IMR-90 (cell line): Measurements from ENCODE around the gene HENMT1.

Experiments
- BHLHE40 ChIP-seq: fragments of 150-350 bp; IDR thresholded peaks from 2 replicates; pipeline ENCODE4 v1.6.1; 2016; ENCODE audit warnings: mild to moderate bottlenecking, low read depth, low read length
- CHD1 ChIP-seq: IDR thresholded peaks from 2 replicates; pipeline ENCODE4 v1.6.1; 2012; ENCODE audit warnings: low read depth, low read length, improper control_type of control experiment
- FOS ChIP-seq: fragments of 150-350 bp; IDR thresholded peaks from 2 replicates; pipeline ENCODE4 v1.6.1; 2016; ENCODE audit warnings: low read depth, low read length
- MAFK ChIP-seq: IDR thresholded peaks from 2 replicates; pipeline ENCODE4 v1.6.1; 2012; ENCODE audit warnings: low read depth, low read length, improper control_type of control experiment
- MXI1 ChIP-seq: IDR thresholded peaks from 2 replicates; pipeline ENCODE4 v1.6.1; 2012; ENCODE audit warnings: low read depth, mild to moderate bottlenecking, low read length, moderate library complexity, borderline replicate concordance
- NFE2L2 ChIP-seq: fragments of 150-350 bp; IDR thresholded peaks from 2 replicates; pipeline ENCODE4 v1.6.1; 2016; ENCODE audit warnings: low read depth, mild to moderate bottlenecking, low read length
- POLR2A ChIP-seq: IDR thresholded peaks from 2 replicates; pipeline ENCODE4 v1.6.1; 2012; ENCODE audit warnings: mild to moderate bottlenecking, low read depth, low read length
- RAD21 ChIP-seq: IDR thresholded peaks from 2 replicates; pipeline ENCODE4 v1.6.1; 2012; ENCODE audit warnings: low read length, improper control_type of control experiment
- RCOR1 ChIP-seq: IDR thresholded peaks from 2 replicates; pipeline ENCODE4 v1.6.1; 2012; ENCODE audit warnings: mild to moderate bottlenecking, low read length, improper control_type of control experiment; ENCODE audit not compliant: insufficient replicate concordance
- RFX5 ChIP-seq: IDR thresholded peaks from 2 replicates; pipeline ENCODE4 v1.8.0; 2012; ENCODE audit warnings: low read depth, mild to moderate bottlenecking, low read length, moderate library complexity
- SMC3 ChIP-seq: fragments of 150-350 bp; IDR thresholded peaks from 2 replicates; pipeline ENCODE4 v1.6.1; 2016; ENCODE audit warnings: low read depth, mild to moderate bottlenecking, antibody characterized with exemption, low read length, moderate library complexity
- TF ChIP-seq, protein P1 (sequence below): conservative IDR thresholded peaks from 2 replicates; pipeline ENCODE4 v1.5.1; 2012; ENCODE audit warnings: mild to moderate bottlenecking, low read depth, low read length, improper control_type of control experiment
- TF ChIP-seq, protein P2 (sequence below): fragments of 150-350 bp; IDR thresholded peaks from 2 replicates; pipeline ENCODE4 v1.6.1; 2016; ENCODE audit warnings: low read depth, mild to moderate bottlenecking, low read length, moderate library complexity, borderline replicate concordance
- TF ChIP-seq, protein P3 (sequence below): fragments of 150-350 bp; IDR thresholded peaks from 2 replicates; pipeline ENCODE4 v1.6.1; 2017; ENCODE audit warnings: mild to moderate bottlenecking, antibody characterized with exemption, low read length, low read depth

DNA sequence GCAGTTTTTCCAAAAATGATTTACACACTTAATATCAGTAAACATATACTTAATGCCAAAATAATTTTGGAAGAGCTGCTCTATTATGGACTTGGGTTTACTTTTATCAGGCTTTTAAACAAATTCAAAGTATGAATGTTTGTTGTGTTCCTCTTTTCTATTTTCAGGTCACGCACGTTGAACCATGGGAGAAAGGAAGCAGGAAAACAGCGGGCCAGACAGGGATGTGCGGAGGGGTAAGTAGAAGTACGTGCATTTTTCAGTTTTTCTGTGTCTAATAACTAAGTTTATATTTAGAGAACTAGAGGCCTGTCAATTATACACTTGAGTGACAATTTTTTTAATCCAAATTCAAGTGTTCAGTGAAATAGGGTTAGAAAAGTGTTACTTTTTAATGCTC lies 34.6 kb upstream of the HENMT1 start:
- TF ChIP-seq BHLHE40 (no peak), POLR2A (no peak), MXI1 (no peak), MAFK (no peak), FOS (no peak), RFX5 (no peak), RCOR1 (no peak), SMC3 (no peak), RAD21 (no peak), CHD1 (no peak), NFE2L2 (no peak)
- TF ChIP-seq, protein P1, sequence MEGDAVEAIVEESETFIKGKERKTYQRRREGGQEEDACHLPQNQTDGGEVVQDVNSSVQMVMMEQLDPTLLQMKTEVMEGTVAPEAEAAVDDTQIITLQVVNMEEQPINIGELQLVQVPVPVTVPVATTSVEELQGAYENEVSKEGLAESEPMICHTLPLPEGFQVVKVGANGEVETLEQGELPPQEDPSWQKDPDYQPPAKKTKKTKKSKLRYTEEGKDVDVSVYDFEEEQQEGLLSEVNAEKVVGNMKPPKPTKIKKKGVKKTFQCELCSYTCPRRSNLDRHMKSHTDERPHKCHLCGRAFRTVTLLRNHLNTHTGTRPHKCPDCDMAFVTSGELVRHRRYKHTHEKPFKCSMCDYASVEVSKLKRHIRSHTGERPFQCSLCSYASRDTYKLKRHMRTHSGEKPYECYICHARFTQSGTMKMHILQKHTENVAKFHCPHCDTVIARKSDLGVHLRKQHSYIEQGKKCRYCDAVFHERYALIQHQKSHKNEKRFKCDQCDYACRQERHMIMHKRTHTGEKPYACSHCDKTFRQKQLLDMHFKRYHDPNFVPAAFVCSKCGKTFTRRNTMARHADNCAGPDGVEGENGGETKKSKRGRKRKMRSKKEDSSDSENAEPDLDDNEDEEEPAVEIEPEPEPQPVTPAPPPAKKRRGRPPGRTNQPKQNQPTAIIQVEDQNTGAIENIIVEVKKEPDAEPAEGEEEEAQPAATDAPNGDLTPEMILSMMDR: no peak
- TF ChIP-seq, protein P2, sequence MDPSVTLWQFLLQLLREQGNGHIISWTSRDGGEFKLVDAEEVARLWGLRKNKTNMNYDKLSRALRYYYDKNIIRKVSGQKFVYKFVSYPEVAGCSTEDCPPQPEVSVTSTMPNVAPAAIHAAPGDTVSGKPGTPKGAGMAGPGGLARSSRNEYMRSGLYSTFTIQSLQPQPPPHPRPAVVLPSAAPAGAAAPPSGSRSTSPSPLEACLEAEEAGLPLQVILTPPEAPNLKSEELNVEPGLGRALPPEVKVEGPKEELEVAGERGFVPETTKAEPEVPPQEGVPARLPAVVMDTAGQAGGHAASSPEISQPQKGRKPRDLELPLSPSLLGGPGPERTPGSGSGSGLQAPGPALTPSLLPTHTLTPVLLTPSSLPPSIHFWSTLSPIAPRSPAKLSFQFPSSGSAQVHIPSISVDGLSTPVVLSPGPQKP: no peak
- TF ChIP-seq, protein P3, sequence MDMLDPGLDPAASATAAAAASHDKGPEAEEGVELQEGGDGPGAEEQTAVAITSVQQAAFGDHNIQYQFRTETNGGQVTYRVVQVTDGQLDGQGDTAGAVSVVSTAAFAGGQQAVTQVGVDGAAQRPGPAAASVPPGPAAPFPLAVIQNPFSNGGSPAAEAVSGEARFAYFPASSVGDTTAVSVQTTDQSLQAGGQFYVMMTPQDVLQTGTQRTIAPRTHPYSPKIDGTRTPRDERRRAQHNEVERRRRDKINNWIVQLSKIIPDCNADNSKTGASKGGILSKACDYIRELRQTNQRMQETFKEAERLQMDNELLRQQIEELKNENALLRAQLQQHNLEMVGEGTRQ: no peak
